GM19023 (cell line): ENCODE measurements around the gene FN1.

Experiments used
- ATAC-seq: cut with Tn5 transposase; IDR thresholded peaks from one replicate; pipeline ENCODE4 v1.9.1; 2021; ENCODE audit warnings: mild to moderate bottlenecking, moderate library complexity; ENCODE audit not compliant: unreplicated experiment

FN1 gene

GRCh38 chr2:215442401-215442787, 6.5 kb upstream of the FN1 start:
- ATAC-seq = no peak

DNA sequence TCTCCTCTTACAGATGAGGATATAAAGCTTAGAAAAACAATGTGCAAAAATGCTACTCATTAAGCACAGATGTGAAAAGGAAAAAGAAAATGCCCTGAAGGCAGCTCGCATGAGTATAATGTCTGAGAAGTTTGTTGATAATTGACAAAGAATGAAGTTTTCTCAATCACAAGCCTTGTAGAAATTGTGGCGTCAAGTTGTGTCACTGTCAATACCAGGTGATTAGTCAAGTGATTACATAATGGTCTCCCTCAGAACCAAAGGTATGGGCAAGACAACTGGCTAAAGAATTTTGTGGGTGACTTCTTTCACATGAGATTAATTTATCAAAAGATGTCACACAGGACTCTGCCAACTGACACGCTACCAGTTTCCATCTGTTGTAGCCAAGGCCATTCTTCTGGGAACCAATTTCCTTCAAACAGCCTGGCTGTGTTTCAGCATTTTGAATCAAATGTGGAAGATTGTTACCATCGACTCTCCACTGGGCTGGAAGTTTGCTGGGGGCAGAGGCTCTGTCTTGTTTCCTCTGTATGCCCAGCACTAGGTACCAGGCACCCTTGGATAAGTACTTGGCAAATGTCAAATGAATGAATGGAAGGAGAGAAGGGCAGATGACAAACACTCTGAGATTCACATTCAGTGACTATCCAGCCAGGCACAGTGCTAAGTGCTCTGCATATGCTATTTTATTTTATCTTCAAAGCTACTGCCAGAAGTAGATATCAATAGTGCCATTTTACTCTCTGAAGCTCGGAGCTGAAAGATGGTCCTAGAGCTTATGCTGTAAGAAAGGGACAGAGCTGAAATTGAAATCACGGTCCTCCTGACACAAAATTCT, 5.9 kb upstream of the FN1 start:
- ATAC-seq = no peak

- no peak for ATAC-seq
These were observed 4.2 kb upstream of the FN1 start for GRCh38 chr2:215439980-215440512.

GRCh38 chr2:215439404-215439803, 3.5 kb upstream of the FN1 start:
- ATAC-seq = no peak

DNA sequence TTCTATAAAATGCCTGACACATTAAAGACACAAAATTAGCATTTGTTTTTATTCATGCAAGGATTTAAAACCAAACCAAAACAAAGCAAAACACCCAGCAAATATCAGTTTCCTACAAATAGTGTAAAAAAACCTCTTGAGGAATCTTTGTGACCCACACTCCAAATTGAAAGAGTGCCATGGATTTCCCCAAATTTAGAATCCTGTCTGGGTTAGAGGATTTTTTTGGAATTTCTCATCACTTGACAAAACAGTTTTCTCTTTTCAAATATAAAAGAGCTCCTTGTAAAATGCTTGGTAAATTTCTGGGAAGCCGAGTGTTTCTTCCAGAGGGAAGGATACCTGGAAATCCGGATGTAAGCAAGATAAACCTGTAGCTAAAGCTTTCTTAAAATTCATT, 1.7 kb upstream of the FN1 start:
- no peak for ATAC-seq

DNA sequence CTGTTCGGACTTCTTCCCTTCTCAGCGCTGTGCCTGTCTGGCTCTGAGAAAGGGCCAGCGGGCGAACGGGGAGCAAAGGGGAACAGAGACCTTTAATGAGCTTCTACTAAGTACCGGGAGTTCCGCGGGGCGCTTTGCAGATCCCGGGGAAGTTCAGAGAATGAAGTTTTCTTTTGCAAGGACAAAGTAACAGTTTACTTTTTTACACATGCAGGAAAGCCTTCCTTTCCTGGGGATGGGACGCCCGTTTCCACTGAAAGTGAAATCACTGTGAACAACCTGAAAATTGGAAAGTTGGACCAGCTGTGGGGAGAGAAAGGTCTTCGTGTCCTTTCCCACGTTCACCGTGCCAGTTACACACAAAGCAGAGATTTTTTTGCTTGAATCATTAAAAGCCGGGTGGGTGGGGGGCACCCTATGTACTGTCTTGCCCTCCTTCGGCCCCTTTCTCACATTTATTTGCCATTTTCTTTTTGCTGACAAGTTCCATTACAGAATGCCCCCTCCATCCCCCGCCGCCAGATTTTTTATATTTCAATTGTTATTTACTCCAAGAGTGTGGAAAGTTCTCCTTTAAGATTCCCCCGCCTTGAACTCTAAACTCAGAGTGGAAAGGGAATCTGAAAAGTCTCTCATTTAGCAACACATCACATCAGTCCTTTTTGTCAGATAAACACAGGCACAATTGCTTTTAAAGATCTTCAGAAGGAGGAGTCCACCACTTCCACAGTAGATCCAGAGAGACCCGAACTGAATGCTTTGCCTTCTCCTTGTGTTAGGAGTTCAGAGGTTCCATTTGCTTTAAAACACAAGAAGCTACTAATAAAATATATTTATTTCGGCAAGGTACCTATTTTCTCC, 1.1 kb upstream of the FN1 start:
- ATAC-seq = peak; percentile 28

- peak; percentile 33 for ATAC-seq
These were observed 493 bp downstream of the FN1 start for GRCh38 chr2:215435280-215435869.

DNA sequence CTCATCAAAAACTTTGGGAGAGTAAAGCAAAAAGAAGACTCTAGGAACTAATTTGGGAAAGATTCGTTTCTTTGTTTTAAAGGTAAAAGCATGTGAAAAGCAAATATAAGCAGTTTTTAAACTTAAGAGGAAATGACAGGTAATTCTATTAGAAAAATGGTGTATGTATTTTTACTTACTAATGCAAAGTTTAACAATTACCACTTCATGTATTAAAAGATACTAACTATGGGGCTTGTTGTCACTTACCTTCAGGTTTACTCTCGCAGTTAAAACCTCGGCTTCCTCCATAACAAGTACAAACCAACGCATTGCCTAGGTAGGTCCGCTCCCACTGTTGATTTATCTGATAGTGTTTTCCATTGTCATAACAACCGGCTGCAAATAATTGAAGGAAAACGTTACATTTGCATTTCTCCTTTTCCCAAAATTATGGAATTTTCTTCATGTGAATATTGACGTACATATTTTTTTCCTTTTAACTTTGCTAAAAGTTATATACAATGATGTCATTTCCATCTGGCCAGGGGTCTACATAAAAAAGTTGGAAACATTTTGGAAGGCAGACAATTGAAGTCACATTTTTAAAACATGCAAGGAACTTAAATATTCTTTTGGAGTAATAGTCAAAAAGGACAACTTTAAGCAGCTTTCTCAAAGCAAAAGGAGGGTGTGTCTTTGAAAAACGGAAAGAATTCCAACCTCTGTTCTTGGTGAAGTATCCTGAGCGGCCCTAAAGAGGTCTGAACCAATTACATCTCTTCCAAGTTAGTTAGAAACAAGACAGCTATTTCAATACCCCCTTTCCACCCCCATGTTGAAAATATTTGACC, 1.2 kb downstream of the FN1 start:
- ATAC-seq = no peak

DNA sequence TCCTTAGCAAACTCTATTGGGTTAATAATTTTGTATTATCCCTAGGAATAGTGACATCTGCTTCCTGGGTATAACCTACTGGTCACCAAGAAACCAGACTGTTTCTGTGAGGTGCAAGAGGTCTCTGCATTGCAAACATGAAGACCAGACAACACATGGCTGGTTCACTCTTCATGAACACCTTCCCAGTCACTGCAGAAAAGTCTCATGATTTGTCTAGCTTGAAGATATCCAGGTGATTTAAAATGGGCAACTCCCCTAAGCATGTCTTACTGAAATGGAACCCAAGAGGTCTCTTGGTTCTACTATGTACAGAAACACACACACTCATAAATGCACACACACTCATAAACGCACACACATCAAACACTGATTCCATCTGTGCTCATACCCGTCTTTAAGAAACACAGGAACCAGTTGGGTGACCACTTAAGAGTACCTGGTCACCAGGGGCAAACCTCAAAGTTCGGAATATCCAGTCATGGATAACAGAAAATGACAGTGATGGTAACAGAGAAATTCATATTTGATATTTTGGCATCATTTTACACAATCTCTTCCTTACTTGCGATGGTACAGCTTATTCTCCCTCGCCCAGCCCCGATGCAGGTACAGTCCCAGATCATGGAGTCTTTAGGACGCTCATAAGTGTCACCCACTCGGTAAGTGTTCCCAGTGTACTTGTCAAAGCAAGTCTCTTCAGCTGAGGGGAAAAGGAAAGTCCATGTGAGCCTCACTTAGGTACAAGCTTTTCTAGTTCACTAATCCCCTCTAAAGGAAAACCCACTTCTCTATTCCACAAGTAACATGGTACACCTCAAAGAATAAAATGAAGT, 2.9 kb downstream of the FN1 start:
- ATAC-seq = no peak

GRCh38 chr2:215431778-215432758, 3.8 kb downstream of the FN1 start:
- no peak for ATAC-seq

DNA sequence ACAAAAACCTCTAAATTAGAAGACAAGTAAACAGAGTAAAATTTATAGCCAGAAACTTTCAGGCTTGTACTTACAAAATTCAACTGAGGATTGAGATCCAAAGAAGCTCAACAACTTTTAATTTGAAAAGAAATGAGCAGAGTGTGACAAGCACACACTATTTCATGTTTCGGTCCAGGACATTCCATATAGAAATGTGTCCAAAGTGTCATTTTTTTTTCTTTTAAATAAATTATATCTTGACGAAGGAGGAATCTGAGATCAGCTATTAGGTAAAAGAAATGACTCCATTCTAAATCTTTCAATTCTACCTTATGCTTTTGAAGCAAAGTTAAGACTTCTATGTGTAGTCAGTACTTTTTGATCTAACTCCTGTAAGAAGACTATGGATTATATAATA, 4.6 kb downstream of the FN1 start:
- no peak for ATAC-seq

DNA sequence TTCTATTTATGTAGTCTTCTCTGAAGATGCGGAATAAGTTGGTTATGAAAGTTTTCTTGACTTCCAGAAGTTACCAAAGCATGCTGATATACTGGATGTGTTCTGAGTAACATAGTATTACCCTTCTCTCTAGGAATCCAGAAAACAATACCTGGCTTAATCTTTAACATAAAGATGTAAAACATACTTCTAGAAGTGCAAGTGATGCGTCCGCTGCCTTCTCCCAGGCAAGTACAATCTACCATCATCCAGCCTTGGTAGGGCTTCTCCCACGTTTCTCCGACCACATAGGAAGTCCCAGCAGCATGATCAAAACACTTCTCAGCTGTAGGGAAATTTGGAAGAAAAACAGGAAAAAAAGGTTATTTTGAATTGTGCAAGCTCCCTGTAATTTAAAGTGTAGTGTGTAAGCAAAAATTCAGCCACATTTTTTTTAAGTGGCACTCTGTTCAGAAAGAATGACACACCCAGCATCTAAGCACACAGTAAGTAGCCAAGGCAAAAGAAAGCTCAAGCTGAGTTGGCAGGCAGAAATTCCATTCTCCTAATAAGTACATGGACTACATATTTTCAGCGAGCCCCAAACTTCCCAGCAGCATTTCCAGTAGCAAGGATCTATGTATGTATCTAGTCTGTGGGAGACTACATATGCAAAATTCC, 5.2 kb downstream of the FN1 start:
- ATAC-seq = no peak

DNA sequence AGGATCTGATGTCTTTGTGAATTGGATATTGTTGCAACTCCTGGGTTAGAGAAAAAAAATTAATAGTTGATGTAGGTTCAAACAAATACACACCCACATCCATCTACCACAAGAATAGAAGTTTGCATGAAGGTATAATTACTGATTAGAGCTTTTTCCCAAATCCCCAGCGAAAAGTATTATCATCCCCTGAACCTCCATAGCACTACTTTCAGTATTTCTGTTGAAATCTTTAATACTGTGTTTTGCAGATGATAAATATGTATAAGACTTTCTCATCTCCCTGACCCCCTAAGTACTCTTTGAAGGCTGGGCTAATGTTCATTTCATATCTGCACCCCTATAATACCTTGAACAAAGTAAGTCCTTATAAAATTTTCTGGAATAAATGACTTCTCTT, 6.4 kb downstream of the FN1 start:
- ATAC-seq = no peak

- ATAC-seq = no peak
These were observed 7.6 kb downstream of the FN1 start for GRCh38 chr2:215428060-215428910.

DNA sequence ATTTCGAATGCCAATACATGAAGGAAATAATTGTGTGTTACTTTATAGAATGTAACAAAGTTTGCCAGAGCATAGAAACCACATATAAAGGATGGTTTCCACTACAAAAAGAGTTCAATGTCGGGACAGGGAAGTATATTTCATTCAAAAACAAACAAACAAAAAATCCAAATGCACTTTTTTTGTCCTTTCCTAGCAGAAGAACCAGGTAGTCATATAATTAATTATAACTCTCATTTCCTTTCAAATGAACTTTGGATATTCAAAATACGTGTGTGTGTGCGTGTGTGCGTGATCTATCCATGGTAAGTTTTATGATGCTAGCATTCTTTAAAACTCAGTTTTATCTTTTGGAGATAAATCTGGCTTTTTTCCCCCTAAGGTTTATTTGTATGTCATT, 8.3 kb downstream of the FN1 start:
- ATAC-seq = no peak

DNA sequence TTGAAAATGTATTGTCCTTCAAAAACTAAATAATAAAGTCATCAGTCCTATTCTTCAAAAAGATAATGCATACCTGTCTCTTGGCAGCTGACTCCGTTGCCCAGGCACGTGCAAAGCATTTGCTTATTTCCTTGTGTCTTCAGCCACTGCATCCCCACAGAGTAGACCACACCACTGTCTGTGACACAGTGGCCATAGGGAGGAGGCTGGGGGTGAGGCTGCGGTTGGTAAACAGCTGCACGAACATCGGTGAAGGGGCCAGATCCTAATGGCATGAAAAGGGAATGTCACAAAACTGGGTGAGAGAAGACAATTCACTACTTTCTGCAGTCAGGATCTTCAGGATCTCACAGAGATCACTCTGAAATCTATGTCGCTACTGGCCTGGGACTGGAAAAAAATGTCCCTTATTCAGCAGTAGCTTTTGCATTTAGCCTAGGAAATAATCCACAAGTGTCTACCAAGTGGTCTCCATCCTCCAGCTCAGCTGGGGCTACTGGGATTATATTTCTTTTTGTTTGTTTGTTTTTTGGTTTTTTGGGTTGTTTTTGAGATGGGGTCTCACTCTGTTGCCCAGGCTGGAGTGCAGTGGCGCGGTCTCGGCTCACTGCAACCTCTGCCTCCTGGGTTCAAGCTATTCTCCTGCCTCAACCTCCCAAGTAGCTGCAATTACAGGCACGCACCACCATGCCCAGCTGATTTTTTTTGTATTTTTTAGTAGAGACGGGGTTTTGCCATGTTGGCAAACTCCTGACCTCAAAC, 10.7 kb downstream of the FN1 start:
- no peak for ATAC-seq
